ENCODE measurements around the gene MAFG.

MAFG gene

GRCh38 chr17:81927653-81928543 is at the start of gene MAFG:
Gene MAFG (minus strand): TSS chr17:81927735. CDS start chr17:81923185, 4,550 bp downstream.
- peak; percentile 83 to 87 for DNase-seq (ENCODE audit: low read depth in 2 of 2)

- DNase-seq (ENCODE audit: low read depth in 2 of 2), result no peak
These were observed 49.0 kb upstream of the MAFG start for GRCh38 chr17:81976332-81977210.

- no peak for DNase-seq (ENCODE audit: low read depth in 2 of 2)
These were observed 45.9 kb upstream of the MAFG start for GRCh38 chr17:81973432-81973831.

- no peak for DNase-seq (ENCODE audit: low read depth in 2 of 2)
These were observed 41.6 kb upstream of the MAFG start for GRCh38 chr17:81968850-81969812.

GRCh38 chr17:81968396-81968745 is 40.8 kb upstream of the MAFG start:
- DNase-seq (ENCODE audit: low read depth in 2 of 2), result no peak

GRCh38 chr17:81967533-81968395 is 40.2 kb upstream of the MAFG start:
- peak; percentile 81 to 83 for DNase-seq (ENCODE audit: low read depth in 2 of 2)

GRCh38 chr17:81967244-81967532 is 39.7 kb upstream of the MAFG start:
- no peak for DNase-seq (ENCODE audit: low read depth in 2 of 2)

GRCh38 chr17:81966343-81967243 is 39.1 kb upstream of the MAFG start:
- DNase-seq (ENCODE audit: low read depth in 2 of 2), result no peak

GRCh38 chr17:81964081-81964849 is 36.7 kb upstream of the MAFG start:
- no peak for DNase-seq (ENCODE audit: low read depth in 2 of 2)

- DNase-seq (ENCODE audit: low read depth in 2 of 2), result no peak
These were observed 35.2 kb upstream of the MAFG start for GRCh38 chr17:81962499-81963441.

- no peak for DNase-seq (ENCODE audit: low read depth in 2 of 2)
These were observed 34.3 kb upstream of the MAFG start for GRCh38 chr17:81961521-81962498.

- no peak for DNase-seq (ENCODE audit: low read depth in 2 of 2)
These were observed 33.6 kb upstream of the MAFG start, which contains the start of gene NOTUM for GRCh38 chr17:81961087-81961511. Gene NOTUM (minus strand): TSS chr17:81961187. CDS start chr17:81960909, 278 bp downstream.

GRCh38 chr17:81960130-81960958 is 32.8 kb upstream of the MAFG start:
- no peak for DNase-seq (ENCODE audit: low read depth in 2 of 2)

GRCh38 chr17:81959362-81960129 is 32.0 kb upstream of the MAFG start:
- peak; percentile 55 to 57 for DNase-seq (ENCODE audit: low read depth in 2 of 2)

All from stimulated activated CD8-positive, alpha-beta memory T cell treated with anti-CD3 and anti-CD28 coated beads, Interleukin-15, amount 100 ng/mL, for 48 hours (primary cell).